Transverse colon (tissue), 3 donors: Measurements from ENCODE around the gene CDKAL1.

Experiments used
- CTCF ChIP-seq, 5 experiments: fragments of 200-600 bp in 3 of 5; fragments of 450-650 bp in 2 of 5; sonication (generic) in 3 of 5; IDR thresholded peaks; 1 replicate in 2 of 5; 2 replicates in 3 of 5; pipeline ENCODE4 v1.5.1; 2016 to 2017; ENCODE audit warnings: antibody characterized with exemption in 5 of 5, inconsistent platforms in 3 of 5, mild to moderate bottlenecking in 2 of 5, moderate library complexity in 1 of 5
- EP300 ChIP-seq: sonication (generic); formaldehyde crosslinking; IDR thresholded peaks from one replicate; pipeline ENCODE4 v1.6.1; 2017; ENCODE audit warnings: antibody characterized with exemption, low read depth
- POLR2A ChIP-seq: fragments of 450-650 bp; IDR thresholded peaks from one replicate; pipeline ENCODE4 v1.6.1; 2016; ENCODE audit warnings: antibody characterized with exemption, mild to moderate bottlenecking, moderate library complexity

GRCh38 chr6:21173678-21174077, 639.4 kb downstream of the CDKAL1 start:
- no peak for TF ChIP-seq POLR2A
- no peak for TF ChIP-seq CTCF (IDR thresholded peaks at IDR 0.05)
- TF ChIP-seq EP300, result no peak
